Prostate gland (tissue), 2 donors: ENCODE results near the gene PLPPR1.

ENCODE experiments used
- POLR2A ChIP-seq: fragments of 450-650 bp; IDR thresholded peaks from one replicate; pipeline ENCODE4 v1.6.1; 2016; ENCODE audit warnings: antibody characterized with exemption, mild to moderate bottlenecking
- TF ChIP-seq, protein P1 (sequence below), 4 experiments: fragments of 200-600 bp in 2 of 4; fragments of 450-650 bp in 2 of 4; sonication (generic) in 2 of 4; IDR thresholded peaks; 1 replicate in 3 of 4; 2 replicates in 1 of 4; pipeline ENCODE4 v1.5.1; 2016 to 2019; ENCODE audit warnings: antibody characterized with exemption in 4 of 4, mild to moderate bottlenecking in 2 of 4, moderate library complexity in 2 of 4

DNA sequence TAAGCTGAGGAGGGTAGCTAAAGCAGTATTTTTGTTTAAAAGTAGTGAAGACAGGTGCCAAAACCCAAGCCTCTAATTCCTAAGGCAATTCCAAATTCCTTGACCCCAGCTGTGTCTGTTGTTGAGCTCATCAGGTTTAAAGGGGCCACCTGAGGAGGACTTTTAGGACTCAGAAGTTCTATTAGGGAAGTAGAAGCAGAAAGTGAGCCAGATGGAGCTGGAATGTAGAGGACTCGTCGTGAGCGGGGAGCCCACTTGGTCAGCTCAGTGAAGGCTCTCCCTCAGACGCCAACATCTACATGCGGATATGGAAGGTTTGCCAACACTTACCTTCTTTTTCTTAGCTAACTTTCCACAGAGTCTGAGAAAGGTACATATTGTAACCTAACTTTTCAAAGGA is 102.8 kb downstream of the PLPPR1 start:
- TF ChIP-seq, protein P1, sequence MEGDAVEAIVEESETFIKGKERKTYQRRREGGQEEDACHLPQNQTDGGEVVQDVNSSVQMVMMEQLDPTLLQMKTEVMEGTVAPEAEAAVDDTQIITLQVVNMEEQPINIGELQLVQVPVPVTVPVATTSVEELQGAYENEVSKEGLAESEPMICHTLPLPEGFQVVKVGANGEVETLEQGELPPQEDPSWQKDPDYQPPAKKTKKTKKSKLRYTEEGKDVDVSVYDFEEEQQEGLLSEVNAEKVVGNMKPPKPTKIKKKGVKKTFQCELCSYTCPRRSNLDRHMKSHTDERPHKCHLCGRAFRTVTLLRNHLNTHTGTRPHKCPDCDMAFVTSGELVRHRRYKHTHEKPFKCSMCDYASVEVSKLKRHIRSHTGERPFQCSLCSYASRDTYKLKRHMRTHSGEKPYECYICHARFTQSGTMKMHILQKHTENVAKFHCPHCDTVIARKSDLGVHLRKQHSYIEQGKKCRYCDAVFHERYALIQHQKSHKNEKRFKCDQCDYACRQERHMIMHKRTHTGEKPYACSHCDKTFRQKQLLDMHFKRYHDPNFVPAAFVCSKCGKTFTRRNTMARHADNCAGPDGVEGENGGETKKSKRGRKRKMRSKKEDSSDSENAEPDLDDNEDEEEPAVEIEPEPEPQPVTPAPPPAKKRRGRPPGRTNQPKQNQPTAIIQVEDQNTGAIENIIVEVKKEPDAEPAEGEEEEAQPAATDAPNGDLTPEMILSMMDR (IDR thresholded peaks at IDR 0.05), result no peak
- TF ChIP-seq POLR2A, result no peak
